ENCODE measurements around the gene GCAT. TPM values are rescaled to one million over a fixed set of nuclear protein-coding genes. Genes with fewer than 3 reads are reported as not detected.
"Not testable (repeated sequence)": the region's sequence is repeated elsewhere in the genome, so short reads cannot be mapped to it uniquely, and the experiment has no call there.

GCAT gene
- total RNA-seq, 2 experiments from 2014 or later = 10.4 to 12.0 TPM

DNA sequence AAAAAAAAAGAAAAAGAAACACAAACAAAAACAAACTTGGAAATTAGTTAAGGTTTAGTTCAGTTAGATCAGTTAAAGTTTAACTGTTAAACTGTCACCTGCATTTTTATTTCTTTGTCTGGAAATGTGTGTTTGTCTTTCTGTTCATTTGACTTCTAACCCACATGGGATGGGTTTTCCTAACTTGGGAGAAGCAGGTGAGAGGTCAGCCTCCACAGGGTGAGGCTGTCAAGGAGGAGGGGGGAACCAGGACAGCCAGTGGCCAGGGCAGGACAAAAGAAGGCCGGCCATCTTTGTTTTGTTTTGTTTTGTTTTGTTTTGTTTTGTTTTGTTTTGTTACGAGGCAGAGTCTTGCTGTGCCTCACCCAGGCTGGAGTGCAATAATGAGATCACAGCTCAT, 13.4 kb upstream of the GCAT start:
- Mint-ChIP-seq H3K36me3 (ENCODE audit: low read depth) (no peaks in the 10 kb centered on the region), H3K27ac (no peak overlapping the region), H3K9me3 (no peaks in the 10 kb centered on the region), H3K4me3 (no peak overlapping the region), H3K27me3 (peaks cover 6% of the 10 kb centered on the region), H3K4me1 (no peaks in the 10 kb centered on the region)
- ChIA-PET POLR2A (no interaction called here), CTCF (no interaction called here)
- DNase-seq = no peak

- no peak overlapping the region for H3K4me3 Mint-ChIP-seq
- no peaks in the 10 kb centered on the region for H3K36me3 Mint-ChIP-seq (ENCODE audit: low read depth)
- DNase-seq = no peak
- H3K4me1 Mint-ChIP-seq = no peaks in the 10 kb centered on the region
- no peaks in the 10 kb centered on the region for H3K9me3 Mint-ChIP-seq
- CTCF ChIA-PET = interaction anchor here (2.3 kb wide), 1 partner anchor 9 kb away, joined by 6 read pairs; a partner anchor contains a TSS
- H3K27me3 Mint-ChIP-seq = peaks cover 9% of the 10 kb centered on the region
- H3K27ac Mint-ChIP-seq = no peak overlapping the region
- POLR2A ChIA-PET = no interaction called here
Measured at GRCh38 chr22:37796079-37796478, 11.7 kb upstream of the GCAT start.

GRCh38 chr22:37797259-37797658, 10.5 kb upstream of the GCAT start:
- H3K36me3 Mint-ChIP-seq (ENCODE audit: low read depth); H3K4me1 Mint-ChIP-seq; POLR2A ChIA-PET; H3K27ac Mint-ChIP-seq; H3K4me3 Mint-ChIP-seq; DNase-seq; H3K9me3 Mint-ChIP-seq: not testable (repeated sequence)
- peaks cover 12% of the 10 kb centered on the region for H3K27me3 Mint-ChIP-seq
- CTCF ChIA-PET = interaction anchor here (0.6 kb wide), 1 partner anchor 154 kb away, joined by 3 read pairs; no protein-coding TSS in a partner anchor

DNA sequence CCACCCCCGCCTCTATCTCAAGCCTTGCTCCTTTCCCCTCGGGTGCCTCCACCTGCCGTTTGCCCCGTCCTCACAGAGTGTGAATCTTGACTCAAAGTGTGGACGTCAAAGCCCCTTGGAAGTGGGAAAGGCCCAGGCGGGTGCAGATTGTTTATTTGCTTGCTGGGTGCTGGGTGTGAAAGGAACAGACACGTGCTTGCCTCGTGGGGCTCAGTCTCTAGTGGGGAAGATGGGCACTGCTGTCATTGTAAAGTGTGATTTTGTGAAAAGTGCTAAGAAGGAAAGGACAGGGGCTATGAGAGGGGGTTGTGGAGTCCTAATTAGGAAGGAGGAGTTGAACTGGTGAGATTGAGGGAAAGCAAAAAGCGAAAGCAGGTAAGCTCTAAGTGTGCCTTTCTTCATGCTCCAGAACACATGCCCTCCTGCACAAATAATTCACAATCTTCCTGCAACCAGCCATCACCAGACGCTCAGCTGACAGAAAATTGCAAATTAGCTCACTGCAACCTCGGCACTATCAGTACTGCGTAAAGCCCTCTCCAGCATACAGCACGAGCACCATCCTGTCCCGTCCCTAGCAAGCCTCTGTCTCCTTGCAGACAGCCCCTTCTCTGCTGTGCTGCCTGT, 9.7 kb upstream of the GCAT start:
- H3K4me1 Mint-ChIP-seq = peaks cover 7% of the 10 kb centered on the region
- no peaks in the 10 kb centered on the region for H3K36me3 Mint-ChIP-seq (ENCODE audit: low read depth)
- no peak for DNase-seq
- no peak overlapping the region for H3K27ac Mint-ChIP-seq
- ChIA-PET POLR2A (no interaction called here), CTCF (no interaction called here)
- H3K4me3 Mint-ChIP-seq = no peak overlapping the region
- no peaks in the 10 kb centered on the region for H3K9me3 Mint-ChIP-seq
- H3K27me3 Mint-ChIP-seq = peaks cover 16% of the 10 kb centered on the region

DNA sequence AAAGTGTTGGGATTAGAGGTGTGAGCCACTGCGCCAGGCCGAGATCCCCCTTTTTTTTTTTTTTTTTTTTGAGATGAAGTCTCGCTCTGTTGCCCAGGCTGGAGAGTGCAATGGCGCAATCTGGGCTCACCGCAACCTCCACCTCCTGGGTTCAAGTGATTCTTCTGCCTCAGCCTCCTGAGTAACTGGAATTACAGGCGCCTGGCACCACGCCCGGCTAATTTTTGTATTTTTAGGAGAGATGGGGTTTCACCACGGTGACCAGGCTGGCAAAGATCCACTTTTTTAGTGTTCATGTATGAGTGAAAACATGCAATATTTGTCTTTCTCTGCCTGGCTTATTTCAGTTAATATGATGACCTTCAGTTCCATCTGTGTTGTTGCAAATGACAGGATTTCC, 7.8 kb upstream of the GCAT start:
- H3K27ac Mint-ChIP-seq; DNase-seq; H3K4me3 Mint-ChIP-seq; POLR2A ChIA-PET; H3K9me3 Mint-ChIP-seq; H3K36me3 Mint-ChIP-seq (ENCODE audit: low read depth); CTCF ChIA-PET: not testable (repeated sequence)
- H3K4me1 Mint-ChIP-seq = peaks cover 16% of the 10 kb centered on the region
- peaks cover 29% of the 10 kb centered on the region for H3K27me3 Mint-ChIP-seq

DNA sequence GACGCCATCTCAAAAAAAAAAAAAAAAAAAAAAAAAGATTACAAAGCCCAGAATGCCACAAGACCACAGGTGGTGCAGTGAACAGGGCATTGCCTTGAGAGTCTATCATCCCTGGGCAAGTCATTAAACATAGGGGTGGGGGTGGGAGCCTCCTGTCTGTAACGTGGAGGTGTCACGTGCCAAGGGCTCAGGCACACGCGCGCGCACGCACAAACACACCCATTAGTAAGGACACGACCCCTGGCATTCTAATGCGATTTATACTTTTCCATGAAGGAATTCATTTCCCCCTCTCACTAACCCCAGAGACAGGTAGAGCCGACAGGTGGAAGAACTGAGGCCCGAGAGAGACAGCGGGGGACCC, 5.8 kb upstream of the GCAT start:
- H3K27ac Mint-ChIP-seq = no peak overlapping the region
- H3K27me3 Mint-ChIP-seq = peaks cover 42% of the 10 kb centered on the region
- H3K9me3 Mint-ChIP-seq = no peaks in the 10 kb centered on the region
- DNase-seq = no peak
- H3K4me3 Mint-ChIP-seq = peak overlapping the region; percentile 67
- POLR2A ChIA-PET = no interaction called here
- CTCF ChIA-PET = interaction anchor here (0.7 kb wide), 1 partner anchor 55 kb away, joined by 3 read pairs; no protein-coding TSS in a partner anchor
- H3K36me3 Mint-ChIP-seq (ENCODE audit: low read depth) = peaks cover 3% of the 10 kb centered on the region
- peaks cover 30% of the 10 kb centered on the region for H3K4me1 Mint-ChIP-seq

GRCh38 chr22:37802310-37803194, 5.2 kb upstream of the GCAT start:
- DNase-seq = no peak
- peaks cover 3% of the 10 kb centered on the region for H3K36me3 Mint-ChIP-seq (ENCODE audit: low read depth)
- H3K27ac Mint-ChIP-seq = peak overlapping the region; percentile 61
- no peaks in the 10 kb centered on the region for H3K9me3 Mint-ChIP-seq
- peaks cover 47% of the 10 kb centered on the region for H3K27me3 Mint-ChIP-seq
- peak overlapping the region; percentile 62 for H3K4me3 Mint-ChIP-seq
- H3K4me1 Mint-ChIP-seq = peaks cover 36% of the 10 kb centered on the region
- CTCF ChIA-PET = interaction anchor here (0.6 to 1.0 kb wide), 3 partner anchors 15 to 55 kb away, joined by 3 read pairs; no protein-coding TSS in a partner anchor
- POLR2A ChIA-PET = no interaction called here

DNA sequence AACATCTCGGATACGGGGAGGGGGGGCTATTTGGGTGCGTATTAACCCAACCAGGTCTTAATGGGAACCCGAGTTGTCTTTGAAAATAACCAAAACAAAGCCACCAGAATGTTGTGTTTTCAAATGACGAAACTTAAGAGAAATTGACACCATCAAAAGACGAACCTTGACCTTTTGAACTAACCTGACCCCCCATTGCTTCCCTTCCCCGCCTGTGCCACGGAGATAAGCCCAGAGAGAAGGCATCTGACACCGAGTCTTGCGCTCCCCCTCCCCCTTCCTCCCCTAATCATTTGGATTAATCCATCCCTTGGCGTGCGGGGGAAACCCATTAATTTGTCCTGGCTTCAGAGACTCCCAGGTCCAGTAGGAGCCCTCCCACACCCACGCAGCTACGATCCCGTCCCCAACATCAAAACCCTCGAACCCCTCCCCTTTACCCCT, 4.5 kb upstream of the GCAT start:
- Mint-ChIP-seq H3K27ac (peak overlapping the region; percentile 61), H3K27me3 (peaks cover 45% of the 10 kb centered on the region), H3K4me3 (peak overlapping the region; percentile 62), H3K4me1 (peaks cover 39% of the 10 kb centered on the region), H3K36me3 (ENCODE audit: low read depth) (peaks cover 3% of the 10 kb centered on the region), H3K9me3 (no peaks in the 10 kb centered on the region)
- ChIA-PET CTCF (interaction anchor here (1.0 kb wide), 1 partner anchor 14 kb away, joined by 3 read pairs; no protein-coding TSS in a partner anchor), POLR2A (no interaction called here)
- no peak for DNase-seq

- peaks cover 46% of the 10 kb centered on the region for H3K27me3 Mint-ChIP-seq
- peaks cover 3% of the 10 kb centered on the region for H3K36me3 Mint-ChIP-seq (ENCODE audit: low read depth)
- H3K4me1 Mint-ChIP-seq = peaks cover 44% of the 10 kb centered on the region
- no peaks in the 10 kb centered on the region for H3K9me3 Mint-ChIP-seq
- CTCF ChIA-PET = interaction anchor here (1.0 to 1.6 kb wide), 2 partner anchors 8 to 13 kb away, joined by 3 to 6 read pairs; no protein-coding TSS in a partner anchor
- DNase-seq = no peak
- peak overlapping the region; percentile 51 for H3K4me3 Mint-ChIP-seq
- POLR2A ChIA-PET = no interaction called here
- peak overlapping the region; percentile 77 for H3K27ac Mint-ChIP-seq
Measured at GRCh38 chr22:37803639-37804351, 3.9 kb upstream of the GCAT start.

- POLR2A ChIA-PET = no interaction called here
- Mint-ChIP-seq H3K36me3 (ENCODE audit: low read depth) (peaks cover 3% of the 10 kb centered on the region), H3K27me3 (peaks cover 46% of the 10 kb centered on the region), H3K9me3 (no peaks in the 10 kb centered on the region), H3K4me1 (peaks cover 48% of the 10 kb centered on the region), H3K4me3 (peak overlapping the region; percentile 51), H3K27ac (peak overlapping the region; percentile 77)
- no peak for DNase-seq
- CTCF ChIA-PET = interaction anchor here (0.5 to 6.0 kb wide), 4 partner anchors 9 to 1274 kb away, joined by 3 to 59 read pairs (median 5); partner anchors contain the start of gene ANKRD54
Measured at GRCh38 chr22:37804352-37804880, 3.3 kb upstream of the GCAT start.

DNA sequence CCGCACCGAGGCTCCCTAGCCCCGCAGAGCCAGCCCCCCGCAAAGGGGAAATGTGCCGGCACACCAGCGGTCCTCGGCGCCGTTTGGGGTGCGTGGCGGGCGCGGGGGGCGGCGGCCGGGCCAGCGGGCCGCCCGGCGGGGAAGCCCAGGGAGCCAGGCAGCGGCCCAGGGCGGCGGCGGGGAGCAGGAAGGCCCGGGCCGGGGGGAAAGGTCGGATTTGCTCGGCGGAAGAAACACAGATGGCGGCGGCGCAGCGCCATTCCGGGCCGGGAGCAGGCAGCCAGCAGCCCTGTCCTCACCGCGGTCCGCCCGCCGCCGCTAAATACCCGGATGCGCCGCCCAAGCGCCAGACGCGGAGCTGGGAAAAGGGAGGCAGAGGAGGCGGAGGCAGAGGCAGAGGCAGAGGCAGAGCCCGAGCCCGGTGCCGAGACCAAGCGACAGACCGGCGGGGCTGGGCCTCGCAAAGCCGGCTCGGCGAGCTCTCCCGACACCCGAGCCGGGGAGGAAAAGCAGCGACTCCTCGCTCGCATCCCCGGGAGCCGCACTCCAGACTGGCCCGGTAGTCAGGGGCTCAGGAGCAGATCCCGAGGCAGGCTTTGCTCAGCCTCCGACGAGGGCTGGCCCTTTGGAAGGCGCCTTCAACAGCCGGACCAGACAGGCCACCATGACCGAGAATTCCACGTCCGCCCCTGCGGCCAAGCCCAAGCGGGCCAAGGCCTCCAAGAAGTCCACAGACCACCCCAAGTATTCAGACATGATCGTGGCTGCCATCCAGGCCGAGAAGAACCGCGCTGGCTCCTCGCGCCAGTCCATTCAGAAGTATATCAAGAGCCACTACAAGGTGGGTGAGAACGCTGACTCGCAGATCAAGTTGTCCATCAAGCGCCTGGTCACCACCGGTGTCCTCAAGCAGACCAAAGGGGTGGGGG, 2.6 kb upstream of the GCAT start:
- H3K4me3 Mint-ChIP-seq = peak overlapping the region; percentile 29
- no peaks in the 10 kb centered on the region for H3K9me3 Mint-ChIP-seq
- H3K4me1 Mint-ChIP-seq = peaks cover 49% of the 10 kb centered on the region
- peak; percentile 63 for DNase-seq
- CTCF ChIA-PET = interaction anchor here (0.5 to 6.0 kb wide), 4 partner anchors 9 to 1273 kb away, joined by 3 to 59 read pairs (median 5); partner anchors contain the start of gene ANKRD54
- H3K36me3 Mint-ChIP-seq (ENCODE audit: low read depth) = peaks cover 3% of the 10 kb centered on the region
- POLR2A ChIA-PET = interaction anchor here (0.7 kb wide), 1 partner anchor 39 kb away, joined by 3 read pairs; no protein-coding TSS in a partner anchor
- peak overlapping the region; percentile 50 for H3K27ac Mint-ChIP-seq
- H3K27me3 Mint-ChIP-seq = peaks cover 46% of the 10 kb centered on the region

Data from activated CD4-positive, alpha-beta T cell treated with anti-CD3 and anti-CD28 coated beads, Interleukin-2, amount 10 ng/mL, durations not matched to agents 7 days and 5 days (primary cell).